Smooth muscle cell (in vitro differentiated cells): ENCODE measurements around the gene ITIH5. TPM values are rescaled to one million over a fixed set of nuclear protein-coding genes. Genes with fewer than 3 reads are reported as not detected.

Source experiments
- DNase-seq: peaks from one replicate; lab custom pipeline; 2025; ENCODE audit not compliant: unreplicated experiment; lab: John Stamatoyannopoulos, UW
- H2AFZ ChIP-seq: fragments of 200-600 bp; sonication (generic); 2 replicates; pipeline ENCODE4 v1.6.0; 2016; ENCODE audit warnings: antibody characterized with exemption, low read depth, mild to moderate bottlenecking
- H3F3A ChIP-seq: fragments of 200-600 bp; sonication (generic); 2 replicates; pipeline ENCODE4 v1.6.0; 2017; ENCODE audit warnings: antibody characterized with exemption, low read depth
- H3K27ac ChIP-seq: fragments of 200-600 bp; sonication (generic); 2 replicates; pipeline ENCODE4 v1.5.1; 2016; ENCODE audit warnings: low read depth, mild to moderate bottlenecking
- H3K27me3 ChIP-seq: fragments of 200-600 bp; sonication (generic); 2 replicates; pipeline ENCODE4 v1.6.1; 2016; ENCODE audit warnings: low read depth, mild to moderate bottlenecking
- H3K36me3 ChIP-seq: fragments of 200-600 bp; sonication (generic); 2 replicates; pipeline ENCODE4 v1.5.1; 2016; ENCODE audit warnings: low read depth
- H3K4me1 ChIP-seq: fragments of 200-600 bp; sonication (generic); 2 replicates; pipeline ENCODE4 v1.5.1; 2016; ENCODE audit warnings: low read depth
- H3K4me2 ChIP-seq: fragments of 200-600 bp; sonication (generic); 2 replicates; pipeline ENCODE4 v1.6.0; 2016; ENCODE audit warnings: mild to moderate bottlenecking
- H3K4me3 ChIP-seq: fragments of 200-600 bp; sonication (generic); 2 replicates; pipeline ENCODE4 v1.5.1; 2016; ENCODE audit warnings: mild to moderate bottlenecking
- H3K79me2 ChIP-seq: fragments of 200-600 bp; sonication (generic); 2 replicates; pipeline ENCODE4 v1.6.0; 2016; ENCODE audit warnings: low read depth, mild to moderate bottlenecking
- H3K9ac ChIP-seq: fragments of 200-600 bp; sonication (generic); 2 replicates; pipeline ENCODE4 v1.6.0; 2016; ENCODE audit warnings: low read depth
- H3K9me3 ChIP-seq: fragments of 200-600 bp; sonication (generic); replicated peaks from 2 replicates; pipeline ENCODE4 v1.5.1; 2016; ENCODE audit warnings: low read depth
- H4K20me1 ChIP-seq: fragments of 200-600 bp; sonication (generic); 2 replicates; pipeline ENCODE4 v1.6.0; 2016; ENCODE audit warnings: low read depth
- CTCF ChIP-seq: fragments of 200-600 bp; sonication (generic); IDR thresholded peaks from 2 replicates; pipeline ENCODE4 v1.5.1; 2017; ENCODE audit warnings: borderline replicate concordance, mild to moderate bottlenecking, antibody characterized with exemption; ENCODE audit not compliant: insufficient read depth, poor library complexity, severe bottlenecking
- WGBS: methylation state at CpG from one replicate; pipeline ENCODE4 v1.1.7; 2016; ENCODE audit warnings: low lambda C conversion rate; 5-methylcytosine and 5-hydroxymethylcytosine counted together
- polyA plus RNA-seq: library from polyadenylated mRNA; unstranded; fragments of >200 nt; fragmentation: Nextera tagmentation; extraction: Ambion mirVana; gene quantifications from 2 replicates; pipeline ENCODE4 v1.2.1, GENCODE V29; 2016
- total RNA-seq: library from RNA; depleted of rRNA; stranded (reverse); fragments of >200 nt; gene quantifications from 2 replicates; pipeline ENCODE4 v1.2.3, GENCODE V29; 2014

The ITIH5 gene
- total and polyA plus RNA-seq, 2 experiments from 2014 or later = 9.1 to 12.6 TPM

- H3K79me2 ChIP-seq = no peaks in the 10 kb centered on the region
- TF ChIP-seq CTCF = no peak
- H2AFZ ChIP-seq = no peak overlapping the region
- no peaks in the 10 kb centered on the region for H3K27me3 ChIP-seq
- DNase-seq = no peak
- no peaks in the 10 kb centered on the region for H3K36me3 ChIP-seq
- no peaks in the 10 kb centered on the region for H3K9me3 ChIP-seq
- H3K27ac ChIP-seq = no peak overlapping the region
- H3K9ac ChIP-seq = no peak overlapping the region
- H3F3A ChIP-seq = no peaks in the 10 kb centered on the region
- H3K4me1 ChIP-seq = no peaks in the 10 kb centered on the region
- H3K4me3 ChIP-seq = no peak overlapping the region
- no peaks in the 10 kb centered on the region for H4K20me1 ChIP-seq
- H3K4me2 ChIP-seq = no peak overlapping the region
- WGBS = 82% methylated on average over 10 of the region's 10 CpGs
These were observed 32.4 kb downstream of the ITIH5 start for GRCh38 chr10:7634142-7634894.

- DNase-seq = no peak
- 83% methylated on average over 10 of the region's 10 CpGs for WGBS
- Histone ChIP-seq H3K79me2 (no peaks in the 10 kb centered on the region), H4K20me1 (no peaks in the 10 kb centered on the region), H3K9ac (no peak overlapping the region), H3K36me3 (no peaks in the 10 kb centered on the region), H3K4me1 (no peaks in the 10 kb centered on the region), H3F3A (no peaks in the 10 kb centered on the region), H3K27ac (no peak overlapping the region), H3K27me3 (no peaks in the 10 kb centered on the region), H3K4me3 (no peak overlapping the region), H3K9me3 (no peaks in the 10 kb centered on the region), H2AFZ (no peak overlapping the region), H3K4me2 (no peak overlapping the region)
- TF ChIP-seq CTCF = no peak
These were observed 40.5 kb downstream of the ITIH5 start for GRCh38 chr10:7626283-7626682.

- Histone ChIP-seq H3K4me1 (no peaks in the 10 kb centered on the region), H3K36me3 (no peaks in the 10 kb centered on the region), H3K9me3 (no peaks in the 10 kb centered on the region), H3K9ac (no peak overlapping the region), H4K20me1 (no peaks in the 10 kb centered on the region), H2AFZ (no peak overlapping the region), H3K27me3 (no peaks in the 10 kb centered on the region), H3K27ac (no peak overlapping the region), H3K4me3 (no peak overlapping the region), H3K79me2 (no peaks in the 10 kb centered on the region), H3K4me2 (no peak overlapping the region), H3F3A (no peaks in the 10 kb centered on the region)
- WGBS = 75% methylated on average over 7 of the region's 7 CpGs
- no peak for TF ChIP-seq CTCF
- DNase-seq = no peak
These were observed 40.9 kb downstream of the ITIH5 start for GRCh38 chr10:7625836-7626235.

GRCh38 chr10:7625009-7625408, 41.8 kb downstream of the ITIH5 start:
- H4K20me1 ChIP-seq = no peaks in the 10 kb centered on the region
- no peaks in the 10 kb centered on the region for H3K9me3 ChIP-seq
- H3K4me2 ChIP-seq = no peak overlapping the region
- no peaks in the 10 kb centered on the region for H3F3A ChIP-seq
- H3K4me1 ChIP-seq = no peaks in the 10 kb centered on the region
- no peak overlapping the region for H3K27ac ChIP-seq
- H3K36me3 ChIP-seq = no peaks in the 10 kb centered on the region
- no peak for TF ChIP-seq CTCF
- H3K4me3 ChIP-seq = no peak overlapping the region
- WGBS = 93% methylated on average over 2 of the region's 2 CpGs
- no peak overlapping the region for H3K9ac ChIP-seq
- no peaks in the 10 kb centered on the region for H3K27me3 ChIP-seq
- DNase-seq = no peak
- H2AFZ ChIP-seq = no peak overlapping the region
- H3K79me2 ChIP-seq = no peaks in the 10 kb centered on the region
